ENCODE results near the gene MPZL2. TPM values are rescaled to one million over a fixed set of nuclear protein-coding genes. Genes with fewer than 3 reads are reported as not detected.

Gene MPZL2
- polyA plus RNA-seq, 1 donor, result 28.3 TPM

- DNase-seq, result no peak
These were observed 20.9 kb downstream of the MPZL2 start for GRCh38 chr11:118243161-118243560.

GRCh38 chr11:118241764-118242098 is 22.4 kb downstream of the MPZL2 start:
- DNase-seq, result no peak

- DNase-seq, result no peak
These were observed 22.9 kb downstream of the MPZL2 start for GRCh38 chr11:118240999-118241763.

GRCh38 chr11:118239509-118240205 is 24.4 kb downstream of the MPZL2 start:
- no peak for DNase-seq

- no peak for DNase-seq
These were observed 25.2 kb downstream of the MPZL2 start for GRCh38 chr11:118238929-118239328.

GRCh38 chr11:118238421-118238820 is 25.7 kb downstream of the MPZL2 start:
- DNase-seq, result no peak

GRCh38 chr11:118236170-118236569 is 27.9 kb downstream of the MPZL2 start:
- no peak for DNase-seq

GRCh38 chr11:118234833-118235232 is 29.3 kb downstream of the MPZL2 start:
- no peak for DNase-seq

- DNase-seq, result no peak
These were observed 30.2 kb downstream of the MPZL2 start for GRCh38 chr11:118233850-118234249.

- no peak for DNase-seq
These were observed 30.7 kb downstream of the MPZL2 start for GRCh38 chr11:118233377-118233776.

GRCh38 chr11:118232659-118233058 is 31.4 kb downstream of the MPZL2 start:
- no peak for DNase-seq

- no peak for DNase-seq
These were observed 32.6 kb downstream of the MPZL2 start for GRCh38 chr11:118231461-118231860.

GRCh38 chr11:118230088-118230487 is 34.0 kb downstream of the MPZL2 start:
- DNase-seq, result no peak

- DNase-seq, result no peak
These were observed 34.7 kb downstream of the MPZL2 start for GRCh38 chr11:118229274-118229847.

- no peak for DNase-seq
These were observed 36.0 kb downstream of the MPZL2 start for GRCh38 chr11:118227865-118228785.

GRCh38 chr11:118226781-118227180 is 37.3 kb downstream of the MPZL2 start:
- no peak for DNase-seq

GRCh38 chr11:118226296-118226695 is 37.8 kb downstream of the MPZL2 start:
- DNase-seq, result no peak

- no peak for DNase-seq
These were observed 39.4 kb downstream of the MPZL2 start, which contains the start of gene JAML for GRCh38 chr11:118224511-118225188. JAML (minus strand) TSS chr11:118225011; CDS start chr11:118214866, 10,145 bp downstream.

- no peak for DNase-seq
These were observed 40.1 kb downstream of the MPZL2 start for GRCh38 chr11:118223992-118224391.

GRCh38 chr11:118223570-118223969 is 40.5 kb downstream of the MPZL2 start:
- DNase-seq, result no peak

GRCh38 chr11:118222437-118222836 is 41.7 kb downstream of the MPZL2 start:
- DNase-seq, result no peak

- no peak for DNase-seq
These were observed 42.7 kb downstream of the MPZL2 start for GRCh38 chr11:118221419-118221818.
